Hepatocyte (in vitro differentiated cells): ENCODE data around the gene MTG1. TPM values are rescaled to one million over a fixed set of nuclear protein-coding genes. Genes with fewer than 3 reads are reported as not detected.
A peak's percentile ranks its signal among the peaks of the same experiment; 100 is the strongest.

Experiments used
- DNase-seq: peaks from one replicate; pipeline ENCODE4 v3.0.0-alpha.2; 2016; ENCODE audit warnings: low spot score
- H2AFZ ChIP-seq: fragments of 200-600 bp; sonication (generic); 2 replicates; pipeline ENCODE4 v1.6.0; 2016; ENCODE audit warnings: antibody characterized with exemption, mild to moderate bottlenecking
- H3K27ac ChIP-seq: fragments of 200-600 bp; sonication (generic); 2 replicates; pipeline ENCODE4 v1.5.1; 2016; ENCODE audit warnings: mild to moderate bottlenecking
- H3K27me3 ChIP-seq: fragments of 200-600 bp; sonication (generic); 2 replicates; pipeline ENCODE4 v1.6.1; 2016
- H3K36me3 ChIP-seq: fragments of 200-600 bp; sonication (generic); replicated peaks from 2 replicates; pipeline ENCODE4 v1.5.1; 2016; ENCODE audit warnings: low read depth; ENCODE audit not compliant: insufficient read depth
- H3K4me1 ChIP-seq: fragments of 200-600 bp; sonication (generic); 2 replicates; pipeline ENCODE4 v1.5.1; 2016; ENCODE audit warnings: mild to moderate bottlenecking, moderate library complexity; ENCODE audit not compliant: insufficient read depth
- H3K4me2 ChIP-seq: fragments of 200-600 bp; sonication (generic); 2 replicates; pipeline ENCODE4 v1.6.0; 2016
- H3K4me3 ChIP-seq: fragments of 200-600 bp; sonication (generic); 2 replicates; pipeline ENCODE4 v1.5.1; 2016; ENCODE audit warnings: mild to moderate bottlenecking
- H3K79me2 ChIP-seq: fragments of 200-600 bp; sonication (generic); 2 replicates; pipeline ENCODE4 v1.6.0; 2017; ENCODE audit warnings: mild to moderate bottlenecking
- H3K9me2 ChIP-seq: fragments of 200-600 bp; sonication (generic); replicated peaks from 2 replicates; pipeline ENCODE4 v1.6.0; 2017; ENCODE audit warnings: mild to moderate bottlenecking; ENCODE audit not compliant: insufficient read depth
- H3K9me3 ChIP-seq: fragments of 200-600 bp; sonication (generic); 2 replicates; pipeline ENCODE4 v1.5.1; 2016; ENCODE audit warnings: low read depth, mild to moderate bottlenecking
- H4K20me1 ChIP-seq: fragments of 200-600 bp; sonication (generic); 2 replicates; pipeline ENCODE4 v1.6.0; 2016; ENCODE audit warnings: mild to moderate bottlenecking; ENCODE audit not compliant: insufficient read depth, poor library complexity, severe bottlenecking
- EZH2 ChIP-seq: fragments of 200-600 bp; sonication (generic); IDR thresholded peaks from 2 replicates; pipeline ENCODE4 v1.6.1; 2016; ENCODE audit warnings: antibody characterized with exemption, mild to moderate bottlenecking, borderline replicate concordance
- EZH2phosphoT487 ChIP-seq: fragments of 200-600 bp; sonication (generic); IDR thresholded peaks from one replicate; pipeline ENCODE4 v1.6.1; 2018; ENCODE audit warnings: antibody characterized with exemption, mild to moderate bottlenecking, low read depth, moderate library complexity; ENCODE audit not compliant: unreplicated experiment, severe bottlenecking
- WGBS: methylation state at CpG from one replicate; pipeline ENCODE4 v1.1.6; 2016; ENCODE audit warnings: low lambda C conversion rate; ENCODE audit errors: missing lambda C conversion rate; 5-methylcytosine and 5-hydroxymethylcytosine counted together
- polyA plus RNA-seq: library from polyadenylated mRNA; unstranded; fragments of >200 nt; fragmentation: Nextera tagmentation; extraction: Ambion mirVana; gene quantifications from 2 replicates; pipeline ENCODE4 v1.2.1, GENCODE V29; 2016
- total RNA-seq: library from RNA; depleted of rRNA; stranded (reverse); fragments of >200 nt; gene quantifications from 2 replicates; pipeline ENCODE4 v1.2.3, GENCODE V29; 2014
- TF ChIP-seq, protein P1 (sequence below): fragments of 200-600 bp; sonication (generic); IDR thresholded peaks from 2 replicates; pipeline ENCODE4 v1.5.1; 2016; ENCODE audit warnings: antibody characterized with exemption, mild to moderate bottlenecking; ENCODE audit not compliant: poor library complexity

MTG1 gene
- total and polyA plus RNA-seq, 2 experiments from 2014 or later, result 53.2 to 154 TPM

DNA sequence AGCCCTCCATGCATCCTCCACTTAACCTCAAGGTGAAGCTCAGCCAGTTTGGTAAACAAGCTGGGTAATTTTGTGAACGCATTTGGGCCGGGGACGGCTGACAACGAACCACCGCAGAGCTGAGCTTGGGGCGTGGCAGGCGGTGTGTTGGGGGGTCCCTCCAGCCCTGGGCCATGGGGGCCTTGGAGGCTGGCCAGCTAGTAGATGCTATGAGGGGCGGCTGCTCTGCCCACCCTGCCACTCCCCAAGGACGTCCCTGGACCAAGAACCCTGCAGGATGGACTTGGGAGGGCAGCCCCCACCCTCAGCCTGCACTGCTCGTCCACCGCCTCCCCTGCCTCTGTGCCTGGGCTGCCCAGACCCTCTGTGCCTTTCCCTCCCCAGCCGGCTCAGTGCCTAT is 47.8 kb downstream of the MTG1 start:
- H3K9me3 ChIP-seq, result no peaks in the 10 kb centered on the region
- WGBS, result 84% methylated on average over 12 of the region's 12 CpGs
- H3K27ac ChIP-seq, result no peak overlapping the region
- H3K9me2 ChIP-seq, result no peaks in the 10 kb centered on the region
- no peaks in the 10 kb centered on the region for H4K20me1 ChIP-seq
- H3K79me2 ChIP-seq, result no peaks in the 10 kb centered on the region
- H2AFZ ChIP-seq, result no peak overlapping the region
- H3K36me3 ChIP-seq, result no peaks in the 10 kb centered on the region
- peak; percentile 3 for DNase-seq
- H3K4me1 ChIP-seq, result no peaks in the 10 kb centered on the region
- no peak overlapping the region for H3K4me2 ChIP-seq
- no peaks in the 10 kb centered on the region for H3K27me3 ChIP-seq
- no peak overlapping the region for H3K4me3 ChIP-seq
- TF ChIP-seq EZH2 (no peak), EZH2phosphoT487 (no peak)
- TF ChIP-seq, protein P1, sequence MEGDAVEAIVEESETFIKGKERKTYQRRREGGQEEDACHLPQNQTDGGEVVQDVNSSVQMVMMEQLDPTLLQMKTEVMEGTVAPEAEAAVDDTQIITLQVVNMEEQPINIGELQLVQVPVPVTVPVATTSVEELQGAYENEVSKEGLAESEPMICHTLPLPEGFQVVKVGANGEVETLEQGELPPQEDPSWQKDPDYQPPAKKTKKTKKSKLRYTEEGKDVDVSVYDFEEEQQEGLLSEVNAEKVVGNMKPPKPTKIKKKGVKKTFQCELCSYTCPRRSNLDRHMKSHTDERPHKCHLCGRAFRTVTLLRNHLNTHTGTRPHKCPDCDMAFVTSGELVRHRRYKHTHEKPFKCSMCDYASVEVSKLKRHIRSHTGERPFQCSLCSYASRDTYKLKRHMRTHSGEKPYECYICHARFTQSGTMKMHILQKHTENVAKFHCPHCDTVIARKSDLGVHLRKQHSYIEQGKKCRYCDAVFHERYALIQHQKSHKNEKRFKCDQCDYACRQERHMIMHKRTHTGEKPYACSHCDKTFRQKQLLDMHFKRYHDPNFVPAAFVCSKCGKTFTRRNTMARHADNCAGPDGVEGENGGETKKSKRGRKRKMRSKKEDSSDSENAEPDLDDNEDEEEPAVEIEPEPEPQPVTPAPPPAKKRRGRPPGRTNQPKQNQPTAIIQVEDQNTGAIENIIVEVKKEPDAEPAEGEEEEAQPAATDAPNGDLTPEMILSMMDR, result no peak

DNA sequence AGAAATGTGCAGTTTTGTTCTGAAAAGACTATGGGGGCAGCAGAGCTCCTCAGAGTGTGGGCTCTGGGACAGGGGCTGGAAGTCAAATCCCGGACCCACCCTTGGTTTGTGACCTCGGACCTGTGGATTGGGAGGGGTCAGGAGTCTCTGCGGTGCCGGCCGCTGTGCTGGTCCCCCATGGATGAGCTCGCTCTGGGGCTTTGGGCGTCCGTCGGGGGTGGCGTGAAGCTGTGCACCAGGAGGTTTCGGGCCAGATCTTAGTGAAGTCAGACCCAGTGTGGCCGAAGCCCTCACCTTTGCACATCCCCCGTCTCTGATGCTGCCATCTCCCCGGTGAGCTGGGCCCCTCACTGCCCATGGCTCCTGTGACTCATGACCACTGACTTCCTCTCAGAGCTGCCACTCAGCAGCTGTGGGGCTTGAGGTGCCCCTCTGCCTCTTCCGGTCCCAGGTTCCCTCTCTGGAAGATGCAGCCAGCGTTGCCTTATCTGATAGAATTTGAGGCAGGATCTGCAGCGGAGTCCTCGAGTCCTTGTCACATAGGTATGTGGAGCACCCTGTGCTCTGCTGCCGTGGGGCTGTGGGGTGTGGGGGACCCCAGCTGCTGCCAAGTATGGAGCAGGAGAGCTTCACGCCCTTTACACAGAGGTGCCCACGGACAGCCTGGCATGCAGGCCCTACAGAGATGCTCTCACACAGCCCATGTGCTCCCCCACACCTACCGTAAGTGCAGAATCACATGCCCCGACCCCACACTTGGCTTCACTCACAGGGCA is 48.4 kb downstream of the MTG1 start:
- H3K27ac ChIP-seq, result no peak overlapping the region
- no peaks in the 10 kb centered on the region for H4K20me1 ChIP-seq

DNA sequence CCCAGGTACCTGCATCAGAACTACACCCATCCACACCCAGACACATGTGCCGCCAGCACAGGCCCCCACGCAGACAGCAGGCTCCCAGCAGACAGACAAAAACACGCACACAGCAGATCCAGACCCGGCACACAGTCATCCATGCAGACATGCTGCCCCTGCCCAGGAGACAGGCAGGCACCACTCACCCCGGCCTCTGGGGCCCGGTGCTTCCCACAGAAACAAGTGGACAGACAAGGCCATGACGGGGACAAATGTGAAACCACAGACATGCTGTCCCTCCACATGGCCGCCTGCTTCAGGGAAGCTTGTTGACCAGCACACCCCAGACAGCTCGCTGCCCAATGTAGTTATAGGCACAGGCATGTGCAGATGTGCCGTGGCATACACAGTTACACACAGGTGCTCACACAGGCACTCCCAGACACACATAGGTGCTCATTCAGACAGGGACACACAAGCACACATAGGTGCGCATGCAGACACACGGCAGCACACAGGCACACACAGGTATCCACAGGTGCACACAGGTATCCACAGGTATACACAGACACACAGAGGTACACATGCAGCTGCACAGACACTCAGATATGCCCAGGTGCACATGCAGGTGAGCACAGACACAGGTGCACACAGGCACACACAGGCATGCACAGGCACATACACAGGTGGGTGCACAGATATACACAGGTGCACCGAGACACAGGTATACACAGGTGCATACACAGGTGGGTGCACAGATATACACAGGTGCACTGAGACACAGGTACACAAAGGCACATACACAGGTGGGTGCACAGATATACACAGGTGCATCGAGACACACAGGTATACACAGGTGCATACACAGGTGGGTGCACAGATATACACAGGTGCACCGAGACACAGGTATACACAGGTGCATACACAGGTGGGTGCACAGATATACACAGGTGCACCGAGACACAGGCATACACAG is 49.3 kb downstream of the MTG1 start:
- no peaks in the 10 kb centered on the region for H3K9me2 ChIP-seq
- H4K20me1 ChIP-seq, result no peaks in the 10 kb centered on the region
- H3K4me1 ChIP-seq, result no peaks in the 10 kb centered on the region
- no peak overlapping the region for H3K4me3 ChIP-seq
- no peak overlapping the region for H2AFZ ChIP-seq
- no peak overlapping the region for H3K27ac ChIP-seq
- H3K9me3 ChIP-seq, result peaks cover 8% of the 10 kb centered on the region
- no peaks in the 10 kb centered on the region for H3K27me3 ChIP-seq
- 85% methylated on average over 16 of the region's 16 CpGs for WGBS
- DNase-seq, result no peak
- TF ChIP-seq EZH2phosphoT487 (no peak), EZH2 (no peak)
- TF ChIP-seq, protein P1, result no peak
- H3K36me3 ChIP-seq, result no peaks in the 10 kb centered on the region
- no peak overlapping the region for H3K4me2 ChIP-seq
- no peaks in the 10 kb centered on the region for H3K79me2 ChIP-seq

More for the DNA sequence above, 48.4 kb downstream of the MTG1 start:
- Histone ChIP-seq H3K36me3 (no peaks in the 10 kb centered on the region), H3K79me2 (no peaks in the 10 kb centered on the region), H3K27me3 (no peaks in the 10 kb centered on the region), H3K4me2 (no peak overlapping the region), H3K4me3 (no peak overlapping the region), H3K9me2 (no peaks in the 10 kb centered on the region), H3K4me1 (no peaks in the 10 kb centered on the region), H3K9me3 (no peaks in the 10 kb centered on the region), H2AFZ (no peak overlapping the region)
- peak; percentile 3 for DNase-seq
- WGBS, result 85% methylated on average over 23 of the region's 23 CpGs
- TF ChIP-seq, protein P1, result no peak
- TF ChIP-seq EZH2 (no peak), EZH2phosphoT487 (no peak)
